Neural progenitor cell (in vitro differentiated cells): Measurements from ENCODE around the gene SLC12A9.

ENCODE experiments used
- EZH2 ChIP-seq: fragments of 200-600 bp; sonication (generic); IDR thresholded peaks from 2 replicates; pipeline ENCODE4 v1.6.1; 2017; ENCODE audit warnings: antibody characterized with exemption, mild to moderate bottlenecking, moderate library complexity
- EZH2phosphoT487 ChIP-seq: fragments of 200-600 bp; sonication (generic); IDR thresholded peaks from 2 replicates; pipeline ENCODE4 v1.6.1; 2017; ENCODE audit warnings: antibody characterized with exemption
- TF ChIP-seq, protein P1 (sequence below): fragments of 200-600 bp; sonication (generic); IDR thresholded peaks from 2 replicates; pipeline ENCODE4 v1.5.1; 2017; ENCODE audit warnings: antibody characterized with exemption, mild to moderate bottlenecking

- TF ChIP-seq EZH2 (no peak), EZH2phosphoT487 (no peak)
- TF ChIP-seq, protein P1, sequence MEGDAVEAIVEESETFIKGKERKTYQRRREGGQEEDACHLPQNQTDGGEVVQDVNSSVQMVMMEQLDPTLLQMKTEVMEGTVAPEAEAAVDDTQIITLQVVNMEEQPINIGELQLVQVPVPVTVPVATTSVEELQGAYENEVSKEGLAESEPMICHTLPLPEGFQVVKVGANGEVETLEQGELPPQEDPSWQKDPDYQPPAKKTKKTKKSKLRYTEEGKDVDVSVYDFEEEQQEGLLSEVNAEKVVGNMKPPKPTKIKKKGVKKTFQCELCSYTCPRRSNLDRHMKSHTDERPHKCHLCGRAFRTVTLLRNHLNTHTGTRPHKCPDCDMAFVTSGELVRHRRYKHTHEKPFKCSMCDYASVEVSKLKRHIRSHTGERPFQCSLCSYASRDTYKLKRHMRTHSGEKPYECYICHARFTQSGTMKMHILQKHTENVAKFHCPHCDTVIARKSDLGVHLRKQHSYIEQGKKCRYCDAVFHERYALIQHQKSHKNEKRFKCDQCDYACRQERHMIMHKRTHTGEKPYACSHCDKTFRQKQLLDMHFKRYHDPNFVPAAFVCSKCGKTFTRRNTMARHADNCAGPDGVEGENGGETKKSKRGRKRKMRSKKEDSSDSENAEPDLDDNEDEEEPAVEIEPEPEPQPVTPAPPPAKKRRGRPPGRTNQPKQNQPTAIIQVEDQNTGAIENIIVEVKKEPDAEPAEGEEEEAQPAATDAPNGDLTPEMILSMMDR: no peak
Observed at GRCh38 chr7:100804681-100805431, 47.7 kb upstream of the SLC12A9 start.
